Neural crest cell (in vitro differentiated cells): ENCODE measurements around the gene GPR55. TPM values are rescaled to one million over a fixed set of nuclear protein-coding genes. Genes with fewer than 3 reads are reported as not detected.

Source experiments
- DNase-seq: peaks from one replicate; pipeline ENCODE4 v3.0.0; 2021; ENCODE audit warnings: low read depth, mixed read lengths, low spot score
- H3K27ac Mint-ChIP-seq: one replicate; pipeline ENCODE4 v1.8.0; 2021; ENCODE audit warnings: mild to moderate bottlenecking, mixed read lengths; ENCODE audit not compliant: unreplicated experiment
- H3K27me3 Mint-ChIP-seq: 2 replicates; pipeline ENCODE4 v1.8.0; 2021; ENCODE audit warnings: low read depth, mild to moderate bottlenecking, mixed read lengths
- H3K36me3 Mint-ChIP-seq: 2 replicates; pipeline ENCODE4 v1.8.0; 2021; ENCODE audit warnings: low read depth, mild to moderate bottlenecking, mixed read lengths
- H3K4me1 Mint-ChIP-seq: 2 replicates; pipeline ENCODE4 v1.8.0; 2021; ENCODE audit warnings: mixed read lengths
- H3K4me3 Mint-ChIP-seq: one replicate; pipeline ENCODE4 v1.8.0; 2021; ENCODE audit warnings: mild to moderate bottlenecking, mixed read lengths
- H3K9me3 Mint-ChIP-seq: 2 replicates; pipeline ENCODE4 v1.8.0; 2021; ENCODE audit warnings: mixed read lengths
- CTCF ChIP-seq: fragments of 200-600 bp; sonication (generic); conservative IDR thresholded peaks from 2 replicates; pipeline ENCODE4 v1.5.0; 2021; ENCODE audit warnings: antibody characterized with exemption, mild to moderate bottlenecking
- total RNA-seq: library from RNA; stranded (reverse); gene quantifications from 2 replicates; pipeline ENCODE4 v1.2.1, GENCODE V29; 2021

The GPR55 gene
- total RNA-seq, 1 donor from 2014 or later, result not detected

- peak; percentile 69 for DNase-seq
- H3K27ac Mint-ChIP-seq, result peak overlapping the region; percentile 51
- H3K36me3 Mint-ChIP-seq, result peaks cover 8% of the 10 kb centered on the region
- peaks cover 25% of the 10 kb centered on the region for H3K4me1 Mint-ChIP-seq
- peak overlapping the region; percentile 29 for H3K4me3 Mint-ChIP-seq
- TF ChIP-seq CTCF, result no peak
- H3K27me3 Mint-ChIP-seq, result no peaks in the 10 kb centered on the region
- H3K9me3 Mint-ChIP-seq, result no peaks in the 10 kb centered on the region
Measured at GRCh38 chr2:230885463-230886130, 39.4 kb downstream of the GPR55 start.

- no peak for DNase-seq
- no peak for TF ChIP-seq CTCF
- peaks cover 21% of the 10 kb centered on the region for H3K4me1 Mint-ChIP-seq
- no peaks in the 10 kb centered on the region for H3K27me3 Mint-ChIP-seq
- H3K4me3 Mint-ChIP-seq, result no peak overlapping the region
- H3K36me3 Mint-ChIP-seq, result peaks cover 10% of the 10 kb centered on the region
- H3K27ac Mint-ChIP-seq, result no peak overlapping the region
- H3K9me3 Mint-ChIP-seq, result no peaks in the 10 kb centered on the region
Measured at GRCh38 chr2:230881840-230882239, 43.2 kb downstream of the GPR55 start.

- TF ChIP-seq CTCF, result no peak
- Mint-ChIP-seq H3K4me1 (peaks cover 3% of the 10 kb centered on the region), H3K27ac (no peak overlapping the region), H3K36me3 (peaks cover 10% of the 10 kb centered on the region), H3K27me3 (no peaks in the 10 kb centered on the region), H3K4me3 (no peak overlapping the region), H3K9me3 (no peaks in the 10 kb centered on the region)
- no peak for DNase-seq
Measured at GRCh38 chr2:230879891-230880290, 45.2 kb downstream of the GPR55 start.

- Mint-ChIP-seq H3K36me3 (peaks cover 10% of the 10 kb centered on the region), H3K27me3 (no peaks in the 10 kb centered on the region), H3K27ac (no peak overlapping the region), H3K9me3 (no peaks in the 10 kb centered on the region), H3K4me3 (no peak overlapping the region), H3K4me1 (peaks cover 3% of the 10 kb centered on the region)
- TF ChIP-seq CTCF, result no peak
- no peak for DNase-seq
Measured at GRCh38 chr2:230879271-230879882, 45.7 kb downstream of the GPR55 start.

GRCh38 chr2:230878599-230879188 lies 46.3 kb downstream of the GPR55 start:
- no peaks in the 10 kb centered on the region for H3K9me3 Mint-ChIP-seq
- no peak for TF ChIP-seq CTCF
- H3K27me3 Mint-ChIP-seq, result no peaks in the 10 kb centered on the region

More at GRCh38 chr2:230878599-230879188, 46.3 kb downstream of the GPR55 start:
- peaks cover 3% of the 10 kb centered on the region for H3K4me1 Mint-ChIP-seq
- no peak overlapping the region for H3K27ac Mint-ChIP-seq
- H3K4me3 Mint-ChIP-seq, result no peak overlapping the region
- H3K36me3 Mint-ChIP-seq, result peaks cover 10% of the 10 kb centered on the region
- DNase-seq, result no peak
